SU-DHL-6 (cell line): ENCODE results near the gene PIGK.

ENCODE experiments used
- H2AFZ ChIP-seq: fragments of 200-600 bp; sonication (generic); 2 replicates; pipeline ENCODE4 v1.6.1; 2014; ENCODE audit warnings: low read depth, mild to moderate bottlenecking, moderate library complexity, mixed read lengths, antibody characterized with exemption, low read length; ENCODE audit not compliant: severe bottlenecking
- H3F3A ChIP-seq: fragments of 200-600 bp; shearing (Covaris generic); 2 replicates; pipeline ENCODE4 v1.6.0; 2016; ENCODE audit warnings: antibody characterized with exemption, mild to moderate bottlenecking; ENCODE audit not compliant: insufficient read depth
- H3K27ac ChIP-seq: fragments of 200-600 bp; sonication (generic); 2 replicates; pipeline ENCODE4 v1.5.1; 2016; ENCODE audit warnings: low read depth, mild to moderate bottlenecking, low read length, moderate library complexity, mixed read lengths
- H3K27me3 ChIP-seq: fragments of 200-600 bp; sonication (generic), shearing (Covaris generic); 2 replicates; pipeline ENCODE4 v1.6.0; 2014; ENCODE audit warnings: mild to moderate bottlenecking, low read length
- H3K36me3 ChIP-seq: fragments of 200-600 bp; sonication (generic); 2 replicates; pipeline ENCODE4 v1.6.1; 2014; ENCODE audit warnings: mild to moderate bottlenecking, low read length, mixed read lengths
- H3K4me2 ChIP-seq: fragments of 300-600, 200-600 bp; shearing (Covaris generic), sonication (generic); 2 replicates; pipeline ENCODE4 v1.6.0; 2014; ENCODE audit warnings: low read length, low read depth, mild to moderate bottlenecking; ENCODE audit not compliant: poor library complexity, severe bottlenecking
- H3K4me3 ChIP-seq: fragments of 200-600 bp; sonication (generic); 2 replicates; pipeline ENCODE4 v1.5.1; 2014; ENCODE audit warnings: antibody characterized with exemption, low read length, mild to moderate bottlenecking, mixed read lengths; ENCODE audit not compliant: insufficient read depth, poor library complexity, severe bottlenecking
- H3K79me2 ChIP-seq: fragments of 200-600 bp; sonication (generic); 2 replicates; pipeline ENCODE4 v1.6.1; 2014; ENCODE audit warnings: mild to moderate bottlenecking, low read length, moderate library complexity; ENCODE audit not compliant: insufficient read depth
- H3K9ac ChIP-seq: fragments of 200-600 bp; sonication (generic); 2 replicates; pipeline ENCODE4 v1.7.0; 2014; ENCODE audit warnings: mild to moderate bottlenecking, low read length
- H3K9me2 ChIP-seq: fragments of 200-600 bp; sonication (generic); replicated peaks from 2 replicates; pipeline ENCODE4 v1.6.1; 2014; ENCODE audit warnings: low read length; ENCODE audit not compliant: insufficient read depth
- H3K9me3 ChIP-seq: fragments of 200-600 bp; sonication (generic); 2 replicates; pipeline ENCODE4 v1.6.1; 2014; ENCODE audit warnings: low read length, mixed read lengths; ENCODE audit not compliant: insufficient read depth
- H4K20me1 ChIP-seq: fragments of 200-600 bp; sonication (generic); 2 replicates; pipeline ENCODE4 v1.6.1; 2014; ENCODE audit warnings: low read depth, mild to moderate bottlenecking, antibody characterized with exemption, low read length, moderate library complexity, mixed read lengths
- EZH2phosphoT487 ChIP-seq: fragments of 200-600 bp; sonication (generic), shearing (Covaris generic); conservative IDR thresholded peaks from 2 replicates; pipeline ENCODE4 v1.6.1; 2018; ENCODE audit warnings: mild to moderate bottlenecking, antibody characterized with exemption, low read length, moderate library complexity, mixed read lengths
- TF ChIP-seq, protein P1 (sequence below): fragments of 200-600 bp; sonication (generic); IDR thresholded peaks from one replicate; pipeline ENCODE4 v1.5.1; 2017; ENCODE audit warnings: antibody characterized with exemption, mild to moderate bottlenecking, low read length, moderate library complexity; ENCODE audit not compliant: insufficient read depth, poor library complexity, severe bottlenecking

The PIGK gene

DNA sequence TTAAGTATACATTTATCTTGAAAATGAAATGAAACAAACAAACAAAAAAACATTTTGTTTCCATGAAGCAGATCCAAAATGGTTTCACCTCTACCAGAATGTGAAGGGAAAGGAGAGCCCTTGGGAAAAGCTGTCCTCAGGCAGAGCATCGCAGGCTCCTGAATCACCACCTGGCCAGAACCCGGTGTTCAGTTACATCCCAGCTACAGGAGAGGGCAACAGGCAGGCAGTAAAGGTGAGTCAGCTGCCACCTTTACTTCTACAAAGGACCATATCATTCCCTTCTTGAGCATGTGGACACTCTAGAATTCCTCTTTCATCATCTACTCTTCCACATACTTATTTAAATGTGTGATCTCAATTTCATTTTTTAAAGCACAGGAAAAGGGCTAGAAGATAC lies 151.2 kb downstream of the PIGK start:
- no peak overlapping the region for H3K9ac ChIP-seq
- H4K20me1 ChIP-seq, result no peaks in the 10 kb centered on the region
- H3K4me3 ChIP-seq, result no peak overlapping the region
- H3F3A ChIP-seq, result no peaks in the 10 kb centered on the region
- no peaks in the 10 kb centered on the region for H3K9me3 ChIP-seq
- H3K27ac ChIP-seq, result no peak overlapping the region
- no peak overlapping the region for H3K4me2 ChIP-seq
- H2AFZ ChIP-seq, result no peak overlapping the region
- H3K36me3 ChIP-seq, result no peaks in the 10 kb centered on the region
- TF ChIP-seq EZH2phosphoT487, result no peak
- TF ChIP-seq, protein P1, sequence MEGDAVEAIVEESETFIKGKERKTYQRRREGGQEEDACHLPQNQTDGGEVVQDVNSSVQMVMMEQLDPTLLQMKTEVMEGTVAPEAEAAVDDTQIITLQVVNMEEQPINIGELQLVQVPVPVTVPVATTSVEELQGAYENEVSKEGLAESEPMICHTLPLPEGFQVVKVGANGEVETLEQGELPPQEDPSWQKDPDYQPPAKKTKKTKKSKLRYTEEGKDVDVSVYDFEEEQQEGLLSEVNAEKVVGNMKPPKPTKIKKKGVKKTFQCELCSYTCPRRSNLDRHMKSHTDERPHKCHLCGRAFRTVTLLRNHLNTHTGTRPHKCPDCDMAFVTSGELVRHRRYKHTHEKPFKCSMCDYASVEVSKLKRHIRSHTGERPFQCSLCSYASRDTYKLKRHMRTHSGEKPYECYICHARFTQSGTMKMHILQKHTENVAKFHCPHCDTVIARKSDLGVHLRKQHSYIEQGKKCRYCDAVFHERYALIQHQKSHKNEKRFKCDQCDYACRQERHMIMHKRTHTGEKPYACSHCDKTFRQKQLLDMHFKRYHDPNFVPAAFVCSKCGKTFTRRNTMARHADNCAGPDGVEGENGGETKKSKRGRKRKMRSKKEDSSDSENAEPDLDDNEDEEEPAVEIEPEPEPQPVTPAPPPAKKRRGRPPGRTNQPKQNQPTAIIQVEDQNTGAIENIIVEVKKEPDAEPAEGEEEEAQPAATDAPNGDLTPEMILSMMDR, result no peak
- no peaks in the 10 kb centered on the region for H3K9me2 ChIP-seq
- H3K27me3 ChIP-seq, result no peaks in the 10 kb centered on the region
- H3K79me2 ChIP-seq, result no peaks in the 10 kb centered on the region

DNA sequence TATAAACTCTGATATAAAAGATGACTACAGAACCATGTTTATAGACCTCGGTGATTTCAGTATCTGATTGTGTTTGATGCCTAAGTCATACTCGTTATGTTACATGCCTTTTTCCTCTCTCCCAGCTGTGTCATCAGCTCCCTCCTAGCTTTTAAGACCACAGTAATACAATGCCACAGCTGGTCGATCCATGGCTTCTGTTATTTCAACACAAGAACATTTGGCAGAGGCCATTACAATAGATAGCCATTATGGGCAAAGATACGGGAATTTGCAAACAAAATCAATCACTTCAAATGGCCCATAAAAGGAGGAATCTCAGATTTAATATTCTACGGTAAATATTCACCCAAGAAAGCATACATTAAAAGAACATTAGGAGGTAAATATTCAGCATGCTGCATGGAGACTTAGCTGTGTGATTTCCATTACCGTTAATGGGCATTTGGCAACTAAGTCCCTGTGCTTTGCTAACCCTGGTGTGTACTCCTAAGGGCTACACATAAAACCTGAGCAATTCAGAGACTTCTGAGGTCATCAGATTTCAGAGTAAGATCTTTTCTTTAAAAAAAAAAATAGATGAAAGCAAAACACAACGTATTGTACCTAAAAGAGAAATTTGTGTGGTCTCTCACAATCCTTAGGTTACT lies 153.4 kb downstream of the PIGK start:
- TF ChIP-seq, protein P1, result no peak
- TF ChIP-seq EZH2phosphoT487, result no peak
- no peak overlapping the region for H3K27ac ChIP-seq
- no peak overlapping the region for H2AFZ ChIP-seq
- no peaks in the 10 kb centered on the region for H3K9me3 ChIP-seq
- H3K4me2 ChIP-seq, result no peak overlapping the region
- H4K20me1 ChIP-seq, result no peaks in the 10 kb centered on the region
- H3K36me3 ChIP-seq, result no peaks in the 10 kb centered on the region
- no peaks in the 10 kb centered on the region for H3F3A ChIP-seq
- H3K9ac ChIP-seq, result no peak overlapping the region
- H3K79me2 ChIP-seq, result no peaks in the 10 kb centered on the region
- H3K27me3 ChIP-seq, result no peaks in the 10 kb centered on the region
- no peak overlapping the region for H3K4me3 ChIP-seq
- H3K9me2 ChIP-seq, result no peaks in the 10 kb centered on the region

GRCh38 chr1:77064246-77064645 lies 155.0 kb downstream of the PIGK start:
- TF ChIP-seq, protein P1, result no peak
- no peak for TF ChIP-seq EZH2phosphoT487
- H3K4me3 ChIP-seq, result no peak overlapping the region

GRCh38 chr1:77063118-77063517 lies 156.1 kb downstream of the PIGK start:
- H3K79me2 ChIP-seq, result no peaks in the 10 kb centered on the region
- H3K27me3 ChIP-seq, result no peaks in the 10 kb centered on the region
- no peaks in the 10 kb centered on the region for H4K20me1 ChIP-seq
- H3K4me3 ChIP-seq, result no peak overlapping the region
- H3F3A ChIP-seq, result no peaks in the 10 kb centered on the region
- no peaks in the 10 kb centered on the region for H3K9me3 ChIP-seq
- H3K4me2 ChIP-seq, result no peak overlapping the region
- H3K27ac ChIP-seq, result no peak overlapping the region
- H3K9ac ChIP-seq, result no peak overlapping the region
- H2AFZ ChIP-seq, result no peak overlapping the region
- no peak for TF ChIP-seq EZH2phosphoT487
- TF ChIP-seq, protein P1, result no peak
- no peaks in the 10 kb centered on the region for H3K9me2 ChIP-seq
- H3K36me3 ChIP-seq, result no peaks in the 10 kb centered on the region

More at GRCh38 chr1:77064246-77064645, 155.0 kb downstream of the PIGK start:
- Histone ChIP-seq H3K9me3 (no peaks in the 10 kb centered on the region), H3K79me2 (no peaks in the 10 kb centered on the region), H3K4me2 (no peak overlapping the region), H4K20me1 (no peaks in the 10 kb centered on the region), H2AFZ (no peak overlapping the region), H3K9ac (no peak overlapping the region), H3F3A (no peaks in the 10 kb centered on the region), H3K36me3 (no peaks in the 10 kb centered on the region), H3K27ac (no peak overlapping the region), H3K9me2 (no peaks in the 10 kb centered on the region), H3K27me3 (no peaks in the 10 kb centered on the region)
